ENCODE measurements around the gene ADO. TPM values are rescaled to one million over a fixed set of nuclear protein-coding genes. Genes with fewer than 3 reads are reported as not detected.

The ADO gene
- total and polyA plus RNA-seq, 10 of the 15 experiments (the other 5 are each of a cell fraction or from before 2014, with no cell fraction given): 4.3 to 44.6 (median 18.7) TPM

DNA sequence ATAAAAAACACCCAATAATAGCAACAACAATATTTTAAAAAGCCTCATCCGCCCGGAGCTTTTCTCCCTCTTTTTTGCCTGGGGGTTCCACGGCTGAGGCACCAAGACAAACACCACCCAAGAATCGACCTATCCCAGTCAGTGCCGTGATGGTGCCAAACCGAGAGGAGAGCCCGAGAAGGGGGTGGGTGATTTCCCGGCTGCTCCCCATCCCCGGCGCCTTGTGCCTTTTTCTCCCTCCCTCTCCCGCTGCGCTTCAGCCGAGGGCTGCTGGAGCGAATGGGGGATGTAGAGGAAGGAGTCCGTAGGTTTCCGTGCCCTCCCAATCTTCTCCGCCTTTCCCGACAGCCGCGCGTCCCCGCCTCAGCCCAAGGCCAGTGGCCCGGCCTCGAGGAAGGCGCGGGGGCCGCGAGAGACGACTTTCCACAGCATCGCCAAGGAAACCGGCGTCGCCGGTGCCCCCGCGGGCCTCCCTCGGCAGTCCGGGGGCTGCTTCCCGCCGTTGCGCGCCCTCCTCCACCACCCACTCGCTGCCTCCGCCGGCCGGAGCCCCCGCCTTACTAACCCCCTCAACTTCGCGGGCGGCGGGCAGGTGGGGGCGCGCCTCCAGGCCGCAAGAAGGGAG lies 10.3 kb downstream of the ADO start (continued):
- no peak for TF ChIP-seq ZBTB11 (CRISPR knock-in tag; IDR thresholded peaks at IDR 0.05)
- TF ChIP-seq TCF7 (IDR thresholded peaks at IDR 0.05; ENCODE audit: borderline replicate concordance): no peak
- TF ChIP-seq STAT3 (IDR thresholded peaks at IDR 0.05; ENCODE audit: low read depth, low read length): no peak
- no peak for TF ChIP-seq RAD51 (IDR thresholded peaks at IDR 0.05)
- TF ChIP-seq LARP7 (IDR thresholded peaks at IDR 0.05): 0 out of 2 replicates have a peak, but pooled peaks have one; percentile 14
- 0 out of 2 replicates have a peak, but pooled peaks have one; percentile 17 for TF ChIP-seq DPF2 (IDR thresholded peaks at IDR 0.05)
- no peak for TF ChIP-seq IRF4 (IDR thresholded peaks at IDR 0.05; ENCODE audit: low read depth, low read length)
- TF ChIP-seq SUPT20H (IDR thresholded peaks at IDR 0.05; ENCODE audit: borderline replicate concordance, control insufficient read depth, low read depth, low read length): no peak
- TF ChIP-seq SREBF2 (IDR thresholded peaks at IDR 0.05; ENCODE audit: low read length): no peak
- no peak for TF ChIP-seq PAX5 (IDR thresholded peaks at IDR 0.05; ENCODE audit: borderline replicate concordance, low read depth, low read length)
- no peak for TF ChIP-seq HCFC1 (IDR thresholded peaks at IDR 0.05; ENCODE audit: low read length)
- no peak for TF ChIP-seq EED (IDR thresholded peaks at IDR 0.05; ENCODE audit: low read depth)
- no peak for TF ChIP-seq POLR2AphosphoS5 (IDR thresholded peaks at IDR 0.05; ENCODE audit: low read length)
- TF ChIP-seq CHD4 (IDR thresholded peaks at IDR 0.05): no peak
- TF ChIP-seq, protein P1, sequence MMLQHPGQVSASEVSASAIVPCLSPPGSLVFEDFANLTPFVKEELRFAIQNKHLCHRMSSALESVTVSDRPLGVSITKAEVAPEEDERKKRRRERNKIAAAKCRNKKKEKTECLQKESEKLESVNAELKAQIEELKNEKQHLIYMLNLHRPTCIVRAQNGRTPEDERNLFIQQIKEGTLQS (IDR thresholded peaks at IDR 0.05; ENCODE audit: borderline replicate concordance, extremely low read depth, low read depth, low read length): no peak
